ENCODE results near the gene OR2S2.

DNA sequence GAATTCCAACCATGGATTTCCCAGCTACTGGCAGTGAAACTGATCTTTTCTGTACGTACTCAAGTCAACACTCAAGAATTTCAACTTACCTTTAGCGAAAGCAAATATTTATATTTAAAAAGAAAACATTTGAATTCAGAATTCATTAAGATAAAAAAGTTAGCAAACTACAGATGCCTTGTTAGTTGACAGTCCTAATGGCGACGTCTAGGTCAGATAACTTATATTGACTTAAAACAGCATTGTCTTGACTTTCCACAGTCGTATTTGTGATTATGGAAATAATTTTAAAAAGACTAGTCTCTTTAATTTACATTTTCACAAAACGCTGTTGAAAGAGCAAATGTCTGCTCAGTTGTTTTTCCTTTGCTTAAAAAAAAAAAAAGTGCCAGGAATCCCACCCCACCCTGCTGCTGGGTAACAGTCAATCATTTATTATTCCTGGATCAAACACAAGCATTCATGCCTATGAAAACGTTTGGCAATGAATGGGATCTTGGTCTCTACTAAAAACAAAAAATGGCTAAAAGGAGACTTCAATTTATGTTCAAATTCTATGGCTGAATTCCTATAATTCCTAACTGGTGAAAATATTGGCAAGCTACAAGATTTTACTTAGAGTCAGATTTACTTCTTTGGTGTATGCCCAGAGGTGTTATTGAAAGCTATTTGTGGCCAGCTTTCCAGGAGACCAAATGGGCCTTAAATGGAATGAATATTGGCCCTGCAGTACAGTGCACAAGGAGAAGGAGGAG is 22.0 kb downstream of the OR2S2 start:
- TF ChIP-seq POLR2A (IDR thresholded peaks at IDR 0.05; ENCODE audit: low read length) (no peak), GATA1 (IDR thresholded peaks at IDR 0.05; ENCODE audit: low read depth, low read length) (no peak)
